Testis (tissue), 2 donors: Measurements from ENCODE around the gene PPP6C.
"Not testable (repeated sequence)": the region's sequence is repeated elsewhere in the genome, so short reads cannot be mapped to it uniquely, and the experiment has no call there.

Experiments
- POLR2A ChIP-seq: fragments of 450-650 bp; IDR thresholded peaks from one replicate; pipeline ENCODE4 v1.6.1; 2017; ENCODE audit warnings: antibody characterized with exemption, mild to moderate bottlenecking, moderate library complexity
- TF ChIP-seq, protein P1 (sequence below), 3 experiments: fragments of 450-650 bp in 2 of 3; fragments of 200-600 bp in 1 of 3; sonication (generic) in 1 of 3; IDR thresholded peaks; one replicate each; pipeline ENCODE4 v1.5.1; 2016 to 2019; ENCODE audit warnings: antibody characterized with exemption in 3 of 3, mild to moderate bottlenecking in 2 of 3, moderate library complexity in 1 of 3

DNA sequence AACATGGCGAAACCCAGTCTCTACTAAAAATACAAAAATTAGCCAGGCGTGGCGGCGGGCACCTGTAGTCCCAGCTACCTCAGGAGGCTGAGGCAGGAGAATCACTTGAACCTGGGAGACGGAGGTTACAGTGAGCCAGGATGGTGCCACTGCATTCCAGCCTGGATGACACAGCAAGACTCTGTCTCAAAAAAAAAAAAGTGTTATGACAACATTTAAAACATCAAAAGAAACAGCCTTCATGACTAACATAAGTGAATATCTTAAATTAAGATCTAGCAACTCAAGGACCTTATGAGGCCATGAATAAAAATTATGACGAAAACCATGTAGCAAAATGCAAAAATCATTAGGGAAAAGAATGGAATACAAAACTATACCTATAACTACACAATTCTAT is 26.7 kb downstream of the PPP6C start:
- not testable (repeated sequence) for TF ChIP-seq POLR2A
- TF ChIP-seq, protein P1, sequence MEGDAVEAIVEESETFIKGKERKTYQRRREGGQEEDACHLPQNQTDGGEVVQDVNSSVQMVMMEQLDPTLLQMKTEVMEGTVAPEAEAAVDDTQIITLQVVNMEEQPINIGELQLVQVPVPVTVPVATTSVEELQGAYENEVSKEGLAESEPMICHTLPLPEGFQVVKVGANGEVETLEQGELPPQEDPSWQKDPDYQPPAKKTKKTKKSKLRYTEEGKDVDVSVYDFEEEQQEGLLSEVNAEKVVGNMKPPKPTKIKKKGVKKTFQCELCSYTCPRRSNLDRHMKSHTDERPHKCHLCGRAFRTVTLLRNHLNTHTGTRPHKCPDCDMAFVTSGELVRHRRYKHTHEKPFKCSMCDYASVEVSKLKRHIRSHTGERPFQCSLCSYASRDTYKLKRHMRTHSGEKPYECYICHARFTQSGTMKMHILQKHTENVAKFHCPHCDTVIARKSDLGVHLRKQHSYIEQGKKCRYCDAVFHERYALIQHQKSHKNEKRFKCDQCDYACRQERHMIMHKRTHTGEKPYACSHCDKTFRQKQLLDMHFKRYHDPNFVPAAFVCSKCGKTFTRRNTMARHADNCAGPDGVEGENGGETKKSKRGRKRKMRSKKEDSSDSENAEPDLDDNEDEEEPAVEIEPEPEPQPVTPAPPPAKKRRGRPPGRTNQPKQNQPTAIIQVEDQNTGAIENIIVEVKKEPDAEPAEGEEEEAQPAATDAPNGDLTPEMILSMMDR (IDR thresholded peaks at IDR 0.05) = not testable (repeated sequence)
